ENCODE data around the gene KIAA0513.

The KIAA0513 gene

DNA sequence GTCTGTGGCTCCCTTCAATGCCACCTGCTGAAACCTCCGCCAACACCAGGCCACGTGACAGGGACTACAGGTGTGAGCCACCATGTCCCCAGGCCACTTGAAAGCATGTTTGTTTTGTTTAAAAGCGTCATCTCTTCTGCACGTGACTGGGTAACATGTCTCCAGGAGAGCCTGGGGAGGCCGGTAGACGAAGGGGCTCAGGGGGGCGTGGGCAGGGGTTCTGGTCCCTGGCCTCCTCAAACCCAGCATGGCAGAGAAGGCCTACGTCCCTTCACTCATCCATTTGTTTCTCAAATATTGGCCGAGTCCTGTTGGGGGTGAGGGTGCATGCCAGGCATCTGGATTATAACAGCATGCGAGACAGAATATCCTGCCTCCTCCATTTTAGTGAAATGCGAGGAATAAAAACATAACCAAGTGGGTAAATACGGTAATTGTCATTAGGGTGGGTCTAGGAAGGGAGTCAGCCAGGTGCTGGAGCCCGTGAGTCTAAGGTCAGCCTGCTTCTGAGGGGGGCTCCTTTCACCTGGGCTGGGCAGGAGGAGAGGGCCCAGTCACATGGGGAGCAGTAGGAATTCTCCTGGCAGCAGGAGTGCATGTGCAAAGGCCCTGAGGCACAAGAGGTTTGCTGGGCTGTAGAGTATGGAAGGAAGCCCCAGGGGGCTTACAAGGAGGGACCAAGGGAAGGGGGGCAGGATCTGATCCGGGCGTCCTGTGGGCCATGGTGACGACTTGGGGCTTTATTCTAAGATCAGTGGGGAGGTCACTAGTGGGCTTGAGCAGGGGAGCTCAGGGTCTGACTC, 111.4 kb downstream of the KIAA0513 start:
- no peak for DNase-seq

DNA sequence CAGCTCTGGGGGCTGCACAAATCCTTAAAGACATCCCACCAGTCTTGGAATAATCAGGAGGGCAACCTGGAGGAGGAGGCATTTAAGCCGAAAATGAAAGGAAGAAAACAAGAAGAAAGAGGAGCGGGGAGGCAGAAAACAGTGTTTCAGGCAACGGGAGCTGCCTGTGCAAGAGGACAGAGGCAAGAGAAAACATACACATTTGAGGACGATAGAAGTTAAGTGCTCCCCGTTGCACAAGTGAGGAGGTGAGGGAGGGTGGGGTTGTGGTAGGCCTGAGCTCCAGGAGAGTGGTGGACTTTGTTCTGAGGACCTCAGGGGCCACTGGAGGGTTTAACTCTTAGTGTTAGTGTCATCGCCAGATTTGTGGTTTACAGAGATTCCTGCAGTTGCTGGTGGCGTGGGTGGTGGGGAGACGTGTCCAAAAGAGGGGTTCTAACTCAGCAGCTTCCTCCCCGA, 112.3 kb downstream of the KIAA0513 start:
- DNase-seq = no peak

DNA sequence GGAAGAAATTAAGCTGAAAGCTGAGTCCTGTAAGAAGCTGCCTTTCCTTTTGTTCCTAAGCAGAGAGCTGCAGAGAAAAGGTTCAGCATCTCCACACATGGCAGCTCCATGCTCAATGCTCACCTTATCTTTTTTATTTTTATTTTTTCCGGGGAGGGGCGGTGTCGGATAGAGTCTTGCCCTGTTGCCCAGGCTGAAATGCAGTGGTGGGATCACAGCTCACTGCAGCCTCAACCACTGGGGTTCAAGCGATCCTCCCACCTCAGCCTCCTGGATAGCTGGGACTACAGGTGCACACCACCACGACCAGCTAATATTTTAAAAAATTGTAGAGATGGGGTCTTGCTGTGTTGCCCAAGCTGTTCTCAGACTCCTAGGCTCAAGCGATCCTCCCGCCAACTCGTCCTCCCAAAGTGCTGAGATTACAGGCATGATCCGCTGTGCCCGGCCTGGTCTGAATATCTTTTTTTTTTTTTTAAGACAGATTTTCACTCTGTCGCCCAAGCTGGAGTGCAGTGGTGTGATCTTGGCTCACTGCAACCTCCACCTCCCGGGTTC, 112.9 kb downstream of the KIAA0513 start:
- no peak for DNase-seq

DNA sequence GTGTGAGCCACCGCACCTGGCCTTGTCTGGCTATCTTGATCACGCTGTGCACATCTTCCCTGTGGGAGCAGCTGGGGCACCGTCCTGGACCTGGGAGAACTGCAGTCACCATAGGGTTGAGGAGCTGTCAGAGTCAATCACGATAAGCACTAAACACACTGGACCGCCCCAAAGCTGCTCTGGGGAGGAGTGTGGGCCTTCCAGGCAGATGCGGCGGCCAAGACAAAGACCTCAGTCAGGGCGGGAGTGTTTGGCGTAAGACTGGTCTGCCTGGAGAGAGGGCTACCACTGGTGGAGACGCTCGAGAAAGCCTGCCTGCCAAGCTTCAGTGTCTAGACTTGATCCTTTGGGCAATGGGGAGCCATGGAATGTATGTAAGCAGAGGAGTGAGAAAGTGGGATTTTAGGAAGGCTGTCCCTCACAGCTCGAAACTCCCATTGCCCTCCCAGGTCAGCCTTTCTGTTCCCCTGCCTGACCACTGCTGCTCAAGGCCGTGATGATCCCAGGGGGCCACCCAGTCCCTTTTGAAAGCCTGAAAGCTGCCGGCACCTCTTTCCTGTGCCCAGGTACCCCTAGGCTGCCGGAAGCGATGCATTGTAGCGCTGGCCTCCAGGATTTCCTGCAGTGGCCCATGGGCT, 114.0 kb downstream of the KIAA0513 start:
- DNase-seq = no peak

DNA sequence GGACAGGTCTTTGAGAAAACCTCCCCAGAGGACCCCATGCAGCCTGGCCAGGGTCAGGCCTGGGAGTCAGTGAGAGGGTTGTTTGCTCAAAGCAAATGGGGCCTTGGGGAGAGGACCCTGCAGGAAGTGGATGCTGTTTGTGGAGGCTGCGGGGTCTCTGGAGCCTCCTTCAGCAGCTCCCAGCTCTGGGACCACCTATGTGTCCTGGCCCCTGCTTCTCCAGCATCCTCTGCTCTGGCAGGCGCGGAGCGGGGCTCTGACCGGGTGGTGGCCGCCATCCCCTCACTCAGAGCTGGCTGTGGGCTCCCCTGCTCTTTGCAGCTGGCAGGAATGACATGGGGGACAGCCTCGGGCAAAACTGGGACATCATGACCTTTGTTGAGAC, 114.5 kb downstream of the KIAA0513 start:
- no peak for DNase-seq

DNA sequence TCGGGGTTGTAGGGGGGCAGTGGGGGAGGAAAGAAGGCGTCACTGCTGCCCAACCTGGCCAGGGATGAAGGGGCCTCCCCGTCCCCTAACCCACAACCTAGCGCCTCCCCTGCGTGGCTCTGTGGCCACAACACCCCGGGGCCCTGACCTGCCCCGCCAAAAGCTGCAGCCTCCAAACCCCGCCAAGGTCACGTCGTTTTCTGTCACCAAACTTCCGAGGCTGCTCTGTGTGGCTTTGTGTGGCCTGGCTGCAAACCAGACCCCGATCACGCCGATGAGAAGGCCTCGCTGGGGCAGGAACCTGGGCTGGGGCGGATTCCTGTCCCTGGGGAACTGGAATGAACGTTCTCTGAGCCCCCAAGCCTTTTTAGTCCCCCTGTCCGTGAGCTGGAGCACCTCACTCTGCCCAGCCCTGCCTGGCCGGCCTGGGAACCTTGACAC, 115.2 kb downstream of the KIAA0513 start:
- DNase-seq = no peak
